Osteoblast (primary cell): ENCODE data around the gene ARIH2. TPM values are rescaled to one million over a fixed set of nuclear protein-coding genes. Genes with fewer than 3 reads are reported as not detected.

Experiments
- DNase-seq: peaks from one replicate; pipeline ENCODE4 v3.0.0; 2011; ENCODE audit warnings: low spot score, mixed read lengths; ENCODE audit not compliant: insufficient read length; ENCODE audit errors: missing footprints
- H2AFZ ChIP-seq: 2 replicates; pipeline ENCODE4 v1.6.0; 2011; ENCODE audit warnings: mild to moderate bottlenecking, low read length
- H3K27ac ChIP-seq: 2 replicates; pipeline ENCODE4 v1.5.1; 2011; ENCODE audit warnings: mild to moderate bottlenecking, low read depth, low read length, moderate library complexity
- H3K27me3 ChIP-seq: 2 replicates; pipeline ENCODE4 v1.6.0; 2012; ENCODE audit warnings: mild to moderate bottlenecking, control low read depth, inconsistent platforms, low read length, moderate library complexity; ENCODE audit not compliant: insufficient read depth
- H3K36me3 ChIP-seq: 2 replicates; pipeline ENCODE4 v1.5.1; 2011; ENCODE audit warnings: mild to moderate bottlenecking, low read length, control low read depth, moderate library complexity; ENCODE audit not compliant: insufficient read depth
- H3K4me1 ChIP-seq: 2 replicates; pipeline ENCODE4 v1.5.1; 2011; ENCODE audit warnings: mild to moderate bottlenecking, low read length, control low read depth, moderate library complexity; ENCODE audit not compliant: insufficient read depth
- H3K4me2 ChIP-seq: 2 replicates; pipeline ENCODE4 v1.6.0; 2011; ENCODE audit warnings: mild to moderate bottlenecking, low read length; ENCODE audit not compliant: insufficient read depth
- H3K4me3 ChIP-seq: fragments of 200-600 bp; sonication (generic); 3 replicates; pipeline ENCODE4 v1.5.1; 2012; ENCODE audit warnings: mild to moderate bottlenecking, low read length, inconsistent platforms; ENCODE audit not compliant: insufficient read depth
- H3K79me2 ChIP-seq: 2 replicates; pipeline ENCODE4 v1.6.0; 2012; ENCODE audit warnings: mild to moderate bottlenecking, low read length, control low read depth, inconsistent platforms; ENCODE audit not compliant: insufficient read depth
- H3K9me3 ChIP-seq: 2 replicates; pipeline ENCODE4 v1.5.1; 2011; ENCODE audit warnings: low read depth, low read length, control low read depth
- H4K20me1 ChIP-seq: 2 replicates; pipeline ENCODE4 v1.6.0; 2012; ENCODE audit warnings: mild to moderate bottlenecking, low read length, control low read depth; ENCODE audit not compliant: insufficient read depth
- total RNA-seq: library from RNA; depleted of rRNA; stranded (reverse); fragments of >200 nt; gene quantifications from 2 replicates; pipeline ENCODE4 v1.2.3, GENCODE V29; 2012
- TF ChIP-seq, protein P1 (sequence below): IDR thresholded peaks from 2 replicates; pipeline ENCODE4 v1.5.1; 2011; ENCODE audit warnings: mild to moderate bottlenecking, low read depth, low read length, moderate library complexity; ENCODE audit errors: extremely low read depth

The ARIH2 gene
- total RNA-seq, 1 donor = 69.1 TPM

DNA sequence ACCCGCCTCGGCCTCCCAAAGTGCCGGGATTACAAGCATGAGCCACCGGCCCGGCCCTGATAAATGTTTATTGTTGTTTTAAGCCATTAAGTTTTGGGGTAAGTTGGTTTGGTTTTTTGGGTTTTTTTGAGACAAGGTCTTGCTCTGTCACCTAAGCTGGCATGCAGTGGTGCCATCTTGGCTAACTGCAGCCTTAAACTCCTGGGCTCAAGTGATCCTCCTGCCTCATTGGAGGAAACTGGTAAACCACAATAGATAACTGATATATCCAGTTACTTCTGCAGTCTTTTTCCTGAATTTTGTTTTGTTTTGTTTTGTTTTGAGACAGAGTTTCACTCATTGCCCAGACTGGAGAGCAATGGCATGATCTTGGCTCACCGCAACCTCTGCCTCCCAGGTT, 24.1 kb upstream of the ARIH2 start:
- TF ChIP-seq, protein P1, sequence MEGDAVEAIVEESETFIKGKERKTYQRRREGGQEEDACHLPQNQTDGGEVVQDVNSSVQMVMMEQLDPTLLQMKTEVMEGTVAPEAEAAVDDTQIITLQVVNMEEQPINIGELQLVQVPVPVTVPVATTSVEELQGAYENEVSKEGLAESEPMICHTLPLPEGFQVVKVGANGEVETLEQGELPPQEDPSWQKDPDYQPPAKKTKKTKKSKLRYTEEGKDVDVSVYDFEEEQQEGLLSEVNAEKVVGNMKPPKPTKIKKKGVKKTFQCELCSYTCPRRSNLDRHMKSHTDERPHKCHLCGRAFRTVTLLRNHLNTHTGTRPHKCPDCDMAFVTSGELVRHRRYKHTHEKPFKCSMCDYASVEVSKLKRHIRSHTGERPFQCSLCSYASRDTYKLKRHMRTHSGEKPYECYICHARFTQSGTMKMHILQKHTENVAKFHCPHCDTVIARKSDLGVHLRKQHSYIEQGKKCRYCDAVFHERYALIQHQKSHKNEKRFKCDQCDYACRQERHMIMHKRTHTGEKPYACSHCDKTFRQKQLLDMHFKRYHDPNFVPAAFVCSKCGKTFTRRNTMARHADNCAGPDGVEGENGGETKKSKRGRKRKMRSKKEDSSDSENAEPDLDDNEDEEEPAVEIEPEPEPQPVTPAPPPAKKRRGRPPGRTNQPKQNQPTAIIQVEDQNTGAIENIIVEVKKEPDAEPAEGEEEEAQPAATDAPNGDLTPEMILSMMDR = no peak
- no peaks in the 10 kb centered on the region for H3K27me3 ChIP-seq

DNA sequence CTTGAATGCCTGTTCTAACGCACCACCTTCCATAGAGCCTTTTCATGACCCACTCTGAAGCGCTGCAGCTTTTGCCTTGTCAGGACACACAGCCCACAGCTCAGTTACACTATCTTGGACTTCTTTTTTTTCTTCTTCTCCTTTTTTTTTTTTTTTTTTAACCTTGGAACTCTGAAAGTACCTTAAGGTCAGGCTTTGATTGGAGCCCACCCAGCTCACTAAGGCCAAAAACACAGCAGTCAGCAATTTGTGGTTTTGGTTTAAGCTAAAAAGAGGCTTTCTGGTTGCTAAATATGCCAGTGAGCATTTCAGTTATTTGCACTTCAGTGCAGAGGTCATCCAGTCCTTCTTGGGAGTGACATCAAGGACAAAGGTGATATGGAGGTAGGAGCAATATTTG, 21.7 kb upstream of the ARIH2 start:
- H3K27me3 ChIP-seq = no peaks in the 10 kb centered on the region
- TF ChIP-seq, protein P1 = no peak

More for the DNA sequence above, 24.1 kb upstream of the ARIH2 start:
- no peak overlapping the region for H2AFZ ChIP-seq
- H3K4me2 ChIP-seq = no peak overlapping the region
- peaks cover 4% of the 10 kb centered on the region for H3K36me3 ChIP-seq
- H3K27ac ChIP-seq = no peak overlapping the region
- H4K20me1 ChIP-seq = no peaks in the 10 kb centered on the region
- H3K9me3 ChIP-seq = no peaks in the 10 kb centered on the region
- no peak overlapping the region for H3K4me3 ChIP-seq
- H3K4me1 ChIP-seq = peaks cover 17% of the 10 kb centered on the region
- no peak for DNase-seq
- H3K79me2 ChIP-seq = no peaks in the 10 kb centered on the region

DNA sequence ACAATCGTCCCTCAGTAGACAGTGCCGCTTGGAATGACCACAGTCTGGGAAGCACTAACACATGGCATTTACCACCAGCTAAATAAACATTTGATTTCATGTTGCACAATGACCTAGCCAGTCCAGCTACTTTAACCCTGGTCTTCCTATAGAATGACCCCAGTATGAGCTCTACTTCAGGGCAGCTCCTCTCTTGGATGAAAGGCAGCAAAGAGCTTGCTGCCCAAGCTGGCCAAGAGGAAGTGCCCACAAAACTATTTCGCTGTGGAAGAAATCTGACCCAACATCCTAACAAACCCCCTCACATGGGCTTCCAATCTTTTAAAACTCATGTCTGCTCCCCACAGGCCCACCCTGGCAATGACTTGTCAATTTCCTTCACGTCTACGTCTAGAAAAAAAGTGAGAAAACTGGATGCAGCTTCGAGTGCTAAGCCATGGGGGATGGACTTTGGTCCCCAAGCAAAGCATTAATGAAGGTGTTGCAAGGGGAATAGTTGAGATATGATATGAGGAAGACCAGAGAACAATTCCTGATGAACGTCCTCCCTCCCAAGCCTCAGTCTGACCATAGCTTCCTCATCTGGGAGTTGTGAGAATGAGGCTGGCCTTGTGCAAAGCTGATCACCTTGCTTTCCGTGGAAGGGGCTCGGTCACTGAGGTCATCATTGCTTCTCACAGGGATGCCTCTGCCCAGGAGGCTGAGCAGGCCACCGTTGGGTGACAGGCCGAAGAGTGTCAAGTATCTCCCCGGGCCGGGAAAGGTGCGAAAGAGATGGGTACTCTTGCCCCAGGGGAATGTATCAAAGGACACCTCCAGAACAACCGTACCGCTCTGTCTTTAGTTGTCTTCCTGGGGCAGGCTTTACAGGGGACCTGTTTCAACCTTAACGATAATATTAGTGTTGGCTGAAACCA, 20.9 kb upstream of the ARIH2 start:
- H3K27me3 ChIP-seq = no peaks in the 10 kb centered on the region
- peak overlapping the region; percentile 96 for H2AFZ ChIP-seq
- peak overlapping the region; percentile 97 for H3K4me3 ChIP-seq
- peak overlapping the region; percentile 56 for H3K27ac ChIP-seq
- no peak for DNase-seq
- no peaks in the 10 kb centered on the region for H3K9me3 ChIP-seq
- H3K4me1 ChIP-seq = peaks cover 17% of the 10 kb centered on the region
- H3K79me2 ChIP-seq = no peaks in the 10 kb centered on the region
- H3K36me3 ChIP-seq = no peaks in the 10 kb centered on the region
- TF ChIP-seq, protein P1 = no peak
- H4K20me1 ChIP-seq = no peaks in the 10 kb centered on the region
- H3K4me2 ChIP-seq = peak overlapping the region; percentile 92

More for the DNA sequence above, 21.7 kb upstream of the ARIH2 start:
- H3K27ac ChIP-seq = no peak overlapping the region
- no peaks in the 10 kb centered on the region for H3K36me3 ChIP-seq
- H3K4me3 ChIP-seq = no peak overlapping the region
- H3K79me2 ChIP-seq = no peaks in the 10 kb centered on the region
- no peak for DNase-seq
- H3K4me2 ChIP-seq = no peak overlapping the region
- H2AFZ ChIP-seq = no peak overlapping the region
- H3K4me1 ChIP-seq = peaks cover 17% of the 10 kb centered on the region
- no peaks in the 10 kb centered on the region for H3K9me3 ChIP-seq
- H4K20me1 ChIP-seq = no peaks in the 10 kb centered on the region
